Activated T-helper 1 cell treated with anti-CD3 and anti-CD28 coated beads, Interleukin-12 subunit alpha, Interleukin-12 subunit beta, Interleukin-2, Interleukin-4 antibody, amounts not matched to agents 30 ng/mL and 10 ng/mL and 1 ng/mL, durations not matched to agents 14 hours and 24 hours and 36 hours (primary cell): ENCODE data around the gene ACSS1. TPM values are rescaled to one million over a fixed set of nuclear protein-coding genes. Genes with fewer than 3 reads are reported as not detected.

Source experiments
- DNase-seq: peaks from one replicate; pipeline ENCODE4 v3.0.0; 2021; ENCODE audit warnings: low spot score
- H3K27ac Mint-ChIP-seq: one replicate; pipeline ENCODE4 v1.8.0; 2021; ENCODE audit warnings: mild to moderate bottlenecking, mixed read lengths
- H3K27me3 Mint-ChIP-seq: one replicate; pipeline ENCODE4 v1.8.0; 2022; ENCODE audit warnings: mild to moderate bottlenecking, moderate library complexity, mixed read lengths; ENCODE audit not compliant: insufficient read depth
- H3K36me3 Mint-ChIP-seq: one replicate; pipeline ENCODE4 v1.8.0; 2021; ENCODE audit warnings: low read depth, mixed read lengths
- H3K4me1 Mint-ChIP-seq: one replicate; pipeline ENCODE4 v1.8.0; 2021; ENCODE audit warnings: low read depth, mixed read lengths
- H3K4me3 Mint-ChIP-seq: one replicate; pipeline ENCODE4 v1.8.0; 2021; ENCODE audit warnings: mild to moderate bottlenecking, moderate library complexity, mixed read lengths
- H3K9me3 Mint-ChIP-seq: one replicate; pipeline ENCODE4 v1.8.0; 2021; ENCODE audit warnings: mixed read lengths
- intact Hi-C: fragments of 100-400 bp; cut with micrococcal nuclease; formaldehyde crosslinking; loops from one replicate; pipeline ENCODE4 v1.15.1; 2024
- total RNA-seq: library from RNA; stranded (reverse); gene quantifications from 2 replicates; pipeline ENCODE4 v1.2.3, GENCODE V29; 2022

Gene ACSS1
- total RNA-seq, 1 donor from 2014 or later = 11.7 TPM

DNA sequence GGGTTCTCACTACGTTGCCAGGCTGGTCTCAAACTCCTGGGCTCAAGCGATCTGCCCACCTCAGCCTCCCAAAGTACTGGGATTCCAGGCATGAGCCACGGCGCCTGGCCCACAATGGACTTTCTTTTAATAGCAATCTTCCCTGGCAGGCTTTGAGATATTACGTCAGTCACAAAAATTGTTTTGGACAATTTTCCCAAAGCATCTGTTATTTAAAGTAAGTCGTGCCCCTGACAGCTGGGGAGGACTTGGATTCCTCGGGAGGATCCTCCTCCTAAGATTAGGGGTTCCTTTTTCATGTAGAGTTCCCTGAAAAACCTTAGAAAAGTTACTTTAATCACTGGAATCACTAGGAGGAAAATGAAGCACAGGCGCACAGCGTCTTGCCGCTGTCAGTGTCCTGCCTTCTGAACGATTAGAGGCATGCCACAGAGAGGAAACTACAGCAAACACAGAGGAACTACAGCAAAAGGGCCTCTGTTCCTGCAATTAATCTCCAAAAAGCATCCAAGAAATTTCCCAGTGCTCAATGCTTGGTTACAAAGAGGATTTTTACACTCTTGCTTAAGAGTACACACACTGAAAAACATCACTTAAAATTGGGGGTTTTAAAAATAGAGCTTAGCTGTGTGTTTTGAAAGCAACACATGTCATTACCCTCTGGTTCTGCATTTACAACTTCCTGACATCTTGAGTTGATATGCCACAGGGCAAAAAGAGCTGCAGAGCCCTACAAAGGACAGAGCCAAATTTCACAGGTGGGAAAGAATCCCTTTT is 4.5 kb downstream of the ACSS1 start:
- Mint-ChIP-seq H3K4me1 (peaks cover 28% of the 10 kb centered on the region), H3K27ac (no peak overlapping the region), H3K9me3 (no peaks in the 10 kb centered on the region), H3K27me3 (peaks cover 33% of the 10 kb centered on the region), H3K36me3 (peaks cover 8% of the 10 kb centered on the region), H3K4me3 (no peak overlapping the region)
- intact Hi-C loops = no loop called here
- no peak for DNase-seq

DNA sequence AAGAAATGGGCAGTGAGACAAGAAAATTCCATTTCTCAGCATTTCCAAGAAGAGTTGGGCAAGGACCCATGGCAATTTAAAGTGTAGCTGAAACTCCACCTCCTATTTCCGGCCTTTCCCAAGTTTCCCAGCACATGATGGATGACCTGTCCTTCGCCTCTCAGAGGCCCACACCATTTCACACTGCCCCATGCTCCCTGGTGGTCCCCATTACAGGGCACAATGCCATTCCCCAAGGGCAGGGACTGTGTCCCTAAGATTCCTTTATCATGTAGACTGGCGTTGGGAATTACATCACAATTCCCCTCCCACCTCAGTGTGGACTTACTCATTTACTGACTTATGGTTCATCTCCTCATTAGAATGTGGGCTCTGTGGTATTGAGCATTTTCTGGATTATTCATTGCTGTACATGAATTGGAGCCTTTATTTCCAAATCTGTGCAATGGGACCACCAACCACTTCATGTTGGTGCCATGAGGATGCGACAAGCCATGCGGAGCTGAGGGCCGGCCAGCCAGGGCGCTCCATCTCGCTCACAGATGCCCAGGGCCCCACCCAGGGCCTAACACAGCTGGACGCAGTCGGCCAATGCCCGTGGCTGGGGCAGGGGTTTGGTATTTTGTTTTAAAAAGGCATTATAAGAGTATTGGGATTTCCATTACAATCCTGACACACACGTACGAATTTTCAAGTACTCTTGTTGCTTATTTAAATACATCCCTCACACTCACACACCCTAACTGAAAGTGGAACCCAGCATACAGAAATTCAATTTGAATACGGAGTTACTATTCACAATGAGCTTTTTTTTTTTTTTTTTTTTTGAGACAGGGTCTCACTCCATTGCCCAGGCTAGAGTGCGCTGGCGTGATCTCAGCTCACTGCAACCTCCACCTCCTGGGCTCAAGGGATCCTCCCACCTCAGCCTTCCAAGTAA is 5.4 kb downstream of the ACSS1 start:
- DNase-seq = no peak
- intact Hi-C loops = no loop called here
- H3K27ac Mint-ChIP-seq = no peak overlapping the region
- H3K4me1 Mint-ChIP-seq = peaks cover 28% of the 10 kb centered on the region
- peaks cover 33% of the 10 kb centered on the region for H3K27me3 Mint-ChIP-seq
- no peaks in the 10 kb centered on the region for H3K9me3 Mint-ChIP-seq
- no peak overlapping the region for H3K4me3 Mint-ChIP-seq
- peaks cover 8% of the 10 kb centered on the region for H3K36me3 Mint-ChIP-seq

DNA sequence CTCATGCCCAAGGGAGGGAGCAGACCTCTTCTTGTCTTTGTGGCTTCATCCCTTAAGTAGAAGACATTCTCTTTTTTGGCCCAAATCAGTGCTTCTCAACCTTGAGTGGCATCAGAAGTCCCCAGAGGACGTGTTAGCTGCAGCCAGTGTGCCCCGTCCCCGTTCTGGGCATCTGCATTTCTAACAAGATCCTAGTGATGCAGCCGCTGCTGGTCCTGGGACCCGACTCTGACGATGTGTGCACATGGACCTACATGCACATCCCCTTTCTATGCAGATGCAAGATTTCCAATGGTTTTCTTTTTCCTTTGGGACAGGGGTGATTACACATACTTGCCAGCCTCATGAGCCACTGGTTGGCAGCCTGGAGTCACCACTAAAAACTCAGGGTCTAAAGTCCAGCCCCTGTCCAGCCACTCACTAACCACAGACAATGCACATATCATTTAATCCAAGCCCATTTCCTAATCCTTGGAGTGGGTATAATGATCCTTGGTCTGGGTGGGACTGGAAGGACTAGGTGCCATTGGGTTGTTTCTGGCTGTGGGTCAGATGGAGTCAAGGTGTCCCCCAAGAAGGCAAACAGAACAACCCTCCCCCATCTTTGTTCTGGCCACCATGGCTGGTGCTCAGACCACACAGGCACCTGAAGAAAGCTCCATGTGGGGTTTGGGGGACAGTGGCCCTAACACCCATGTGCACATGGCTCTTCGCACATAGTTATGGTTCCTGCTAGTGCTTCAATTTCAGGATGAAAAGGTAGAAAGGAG is 6.4 kb downstream of the ACSS1 start:
- Mint-ChIP-seq H3K9me3 (no peaks in the 10 kb centered on the region), H3K4me1 (peaks cover 28% of the 10 kb centered on the region), H3K36me3 (peaks cover 13% of the 10 kb centered on the region), H3K27me3 (peaks cover 31% of the 10 kb centered on the region), H3K4me3 (no peak overlapping the region), H3K27ac (no peak overlapping the region)
- intact Hi-C loops = no loop called here
- no peak for DNase-seq

DNA sequence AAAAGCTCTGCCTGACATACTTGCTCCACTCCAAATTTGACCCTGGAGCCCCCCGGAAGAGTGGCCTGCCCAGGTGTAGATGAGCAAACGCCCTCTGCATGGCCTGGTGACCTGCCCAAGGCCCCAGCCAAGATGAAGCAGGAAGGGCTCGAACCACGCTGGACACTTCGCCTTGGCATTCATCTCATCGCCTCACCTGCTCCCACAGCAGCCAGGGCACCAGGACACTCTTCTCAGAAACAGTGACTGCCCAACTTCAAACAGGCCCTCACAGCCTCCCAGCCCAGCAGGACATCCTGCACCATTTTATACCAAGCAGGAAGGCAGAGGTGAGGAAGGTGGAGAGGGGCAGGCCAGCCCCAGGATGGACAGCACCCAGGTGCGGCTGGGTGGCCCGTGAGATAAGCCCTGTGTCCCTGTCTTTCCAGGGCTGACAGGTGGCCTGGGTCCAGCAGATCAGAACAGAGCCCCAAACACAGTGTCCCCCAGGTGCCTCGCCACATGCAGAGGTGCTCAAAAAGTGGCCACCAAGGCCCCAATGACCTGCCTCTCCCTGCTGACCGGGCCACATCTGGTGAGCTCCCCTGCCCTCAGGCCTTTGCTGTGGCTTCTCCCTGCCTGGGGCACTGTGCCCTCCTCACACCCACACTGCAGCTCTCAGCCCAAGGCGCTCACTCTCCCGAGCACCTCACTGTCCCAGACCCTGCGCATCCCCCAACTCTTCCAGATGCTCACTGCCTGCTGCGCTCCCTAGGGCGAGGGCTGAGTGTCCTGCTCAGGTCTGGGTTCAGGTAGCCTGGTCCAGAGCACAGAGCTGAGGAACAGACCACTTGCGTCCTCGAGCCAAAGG is 7.2 kb downstream of the ACSS1 start:
- Mint-ChIP-seq H3K9me3 (no peaks in the 10 kb centered on the region), H3K27me3 (peaks cover 31% of the 10 kb centered on the region), H3K36me3 (peaks cover 13% of the 10 kb centered on the region), H3K4me1 (peaks cover 20% of the 10 kb centered on the region), H3K27ac (no peak overlapping the region), H3K4me3 (no peak overlapping the region)
- intact Hi-C loops = no loop called here
- no peak for DNase-seq

DNA sequence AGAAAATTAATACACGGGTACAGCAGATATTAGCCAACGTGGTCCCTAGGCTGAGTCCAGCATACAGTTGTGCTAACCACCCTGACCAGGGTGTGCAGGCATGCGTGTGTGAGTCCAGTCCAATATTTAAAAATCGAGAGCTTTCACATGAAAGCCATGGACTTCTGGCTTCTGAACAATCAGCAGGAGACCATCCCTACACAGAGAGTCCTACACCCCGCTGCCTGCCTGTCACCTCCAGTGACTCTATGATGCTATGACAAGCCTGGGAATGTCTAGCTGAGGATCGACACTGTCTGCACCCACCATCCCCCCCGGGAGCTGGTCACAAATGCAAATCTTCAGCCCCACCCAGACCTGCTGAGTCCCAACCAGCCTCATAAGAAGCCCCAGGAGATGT is 7.9 kb downstream of the ACSS1 start:
- H3K4me1 Mint-ChIP-seq = peaks cover 16% of the 10 kb centered on the region
- no peak for DNase-seq
- H3K27me3 Mint-ChIP-seq = peaks cover 26% of the 10 kb centered on the region
- intact Hi-C loops = no loop called here
- H3K27ac Mint-ChIP-seq = no peak overlapping the region
- peaks cover 12% of the 10 kb centered on the region for H3K36me3 Mint-ChIP-seq
- H3K4me3 Mint-ChIP-seq = no peak overlapping the region
- no peaks in the 10 kb centered on the region for H3K9me3 Mint-ChIP-seq

DNA sequence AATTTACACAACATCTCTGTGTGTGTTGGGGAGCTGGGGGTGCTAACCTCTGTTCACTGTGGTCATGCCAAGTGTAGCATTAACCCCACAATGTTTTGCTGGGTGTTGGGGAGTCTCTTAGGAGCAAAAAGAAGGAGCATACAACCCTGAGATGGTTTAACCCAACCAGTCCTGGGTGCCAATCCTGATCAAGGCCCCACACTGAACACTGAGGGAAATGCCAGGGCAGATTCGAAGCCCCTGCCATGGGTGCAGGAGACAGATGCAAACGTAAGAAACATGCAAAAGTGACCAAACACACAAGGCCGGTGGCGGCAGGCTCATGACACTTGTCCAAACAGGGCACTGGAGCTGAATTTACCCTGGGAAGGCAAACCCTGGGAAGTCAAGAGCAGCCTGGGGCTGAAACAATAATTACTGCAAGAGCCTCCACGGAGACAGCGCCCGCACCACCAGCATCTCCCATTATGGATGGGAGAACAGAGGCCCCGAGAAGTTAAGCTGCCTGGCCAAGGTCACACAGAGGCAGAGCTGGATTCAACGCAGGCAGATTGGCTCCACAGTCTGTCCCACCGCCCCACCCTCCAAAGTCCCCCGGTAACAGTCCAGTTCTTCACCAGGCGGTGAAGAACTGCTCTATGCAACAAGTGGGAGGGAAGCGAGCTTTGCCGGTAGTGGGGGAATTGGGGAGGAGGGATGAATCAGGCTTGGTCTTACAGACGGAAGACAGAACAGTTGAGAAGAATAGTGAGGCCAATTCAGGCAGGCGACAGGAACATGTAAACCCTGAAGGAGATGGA is 8.5 kb downstream of the ACSS1 start:
- no peaks in the 10 kb centered on the region for H3K9me3 Mint-ChIP-seq
- H3K36me3 Mint-ChIP-seq = peaks cover 7% of the 10 kb centered on the region
- peaks cover 10% of the 10 kb centered on the region for H3K4me1 Mint-ChIP-seq
- peaks cover 20% of the 10 kb centered on the region for H3K27me3 Mint-ChIP-seq
- no peak for DNase-seq
- H3K4me3 Mint-ChIP-seq = no peak overlapping the region
- no peak overlapping the region for H3K27ac Mint-ChIP-seq
- intact Hi-C loops = no loop called here

DNA sequence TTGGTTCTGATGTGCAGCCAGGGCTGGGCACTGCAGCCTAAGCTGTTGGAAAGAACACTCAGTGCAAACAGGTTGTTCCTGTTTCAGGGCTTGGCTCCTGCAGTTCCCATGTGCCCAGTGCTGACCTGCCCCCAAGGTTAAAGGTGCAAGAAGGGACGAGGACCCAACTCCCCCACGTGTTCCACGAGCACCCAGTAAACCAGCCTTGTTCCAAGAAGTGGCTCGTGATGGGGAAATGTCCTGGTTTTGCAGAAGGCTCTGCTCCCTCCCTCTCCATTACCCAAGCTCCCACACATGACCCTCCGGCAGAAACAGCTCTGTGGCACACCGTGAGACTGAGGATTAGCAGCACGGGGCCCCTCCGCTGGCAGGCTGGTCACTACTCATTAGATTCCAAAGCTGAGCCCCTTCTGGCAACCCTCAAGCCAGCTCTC is 9.4 kb downstream of the ACSS1 start:
- peaks cover 11% of the 10 kb centered on the region for H3K27me3 Mint-ChIP-seq
- no peak overlapping the region for H3K4me3 Mint-ChIP-seq
- intact Hi-C loops = no loop called here
- H3K27ac Mint-ChIP-seq = no peak overlapping the region
- no peaks in the 10 kb centered on the region for H3K9me3 Mint-ChIP-seq
- H3K4me1 Mint-ChIP-seq = peaks cover 4% of the 10 kb centered on the region
- DNase-seq = no peak
- H3K36me3 Mint-ChIP-seq = peaks cover 5% of the 10 kb centered on the region

DNA sequence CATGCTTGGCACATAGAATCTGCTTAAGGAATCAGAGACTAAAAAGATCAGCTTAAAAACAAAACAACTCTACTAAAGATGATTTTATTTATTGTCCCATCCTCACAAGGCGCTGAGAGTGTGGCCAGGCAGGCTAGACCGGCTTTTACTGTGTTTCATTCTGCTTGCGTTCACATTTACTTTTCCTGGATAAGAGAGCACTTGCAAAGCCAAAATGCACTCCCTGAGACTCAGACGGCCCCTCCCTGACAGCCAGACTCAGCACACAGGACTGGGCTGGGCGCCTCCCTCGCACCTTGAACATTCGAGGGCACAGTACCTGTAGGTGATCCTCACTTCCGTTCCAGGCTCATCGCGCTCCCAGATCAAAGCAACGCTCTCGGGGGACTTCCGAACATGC is 10.2 kb downstream of the ACSS1 start:
- no peaks in the 10 kb centered on the region for H3K9me3 Mint-ChIP-seq
- H3K27ac Mint-ChIP-seq = no peak overlapping the region

DNA sequence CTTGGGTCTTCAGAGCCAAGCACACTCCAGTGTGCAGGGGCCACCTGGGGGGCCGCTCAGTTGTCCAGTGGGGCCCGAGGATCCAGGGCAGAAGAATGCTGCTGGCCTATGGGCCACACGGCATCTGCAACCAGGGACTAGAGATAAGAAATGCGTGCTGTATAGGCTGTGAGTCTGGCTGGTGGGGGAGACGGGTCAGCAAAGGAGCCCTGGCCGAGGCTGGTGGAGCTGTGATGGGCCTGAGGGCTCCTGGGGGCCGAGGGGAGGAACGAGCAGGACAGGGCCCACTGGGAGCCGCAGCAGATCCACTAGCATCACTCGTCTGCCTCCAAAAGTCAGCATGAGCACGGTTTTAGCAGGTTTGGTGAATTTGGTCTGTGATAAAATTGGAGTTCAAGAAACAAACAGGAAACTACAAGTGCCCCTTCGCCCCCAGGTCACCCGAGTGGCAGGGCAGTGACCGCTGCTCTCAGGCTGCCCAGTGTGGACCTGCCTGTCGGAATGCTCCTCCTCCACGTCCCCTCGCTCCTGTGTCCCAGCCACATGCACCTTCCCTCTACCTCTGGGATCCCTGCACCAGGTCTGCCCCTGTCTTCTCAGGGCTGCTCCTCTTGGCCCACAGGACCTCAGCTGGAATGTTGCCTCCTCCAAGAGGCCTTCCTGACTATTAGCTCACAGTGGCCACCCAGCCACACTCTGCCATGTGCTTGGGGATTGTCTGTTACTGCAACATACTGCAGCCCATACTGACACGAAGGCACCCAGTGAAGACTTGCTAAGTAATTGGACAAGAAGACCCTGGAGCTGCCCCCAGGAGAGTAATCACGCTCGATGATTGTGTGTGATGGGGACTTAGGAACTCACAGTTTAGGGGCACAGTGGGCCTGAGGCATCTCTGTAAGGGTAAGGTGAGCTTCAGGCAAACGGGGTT is 10.9 kb downstream of the ACSS1 start:
- H3K4me1 Mint-ChIP-seq = peaks cover 9% of the 10 kb centered on the region
- peaks cover 6% of the 10 kb centered on the region for H3K27me3 Mint-ChIP-seq
- H3K4me3 Mint-ChIP-seq = no peak overlapping the region
- no peak for DNase-seq
- no peak overlapping the region for H3K27ac Mint-ChIP-seq
- H3K36me3 Mint-ChIP-seq = peaks cover 5% of the 10 kb centered on the region
- intact Hi-C loops = no loop called here
- no peaks in the 10 kb centered on the region for H3K9me3 Mint-ChIP-seq

More for the DNA sequence above, 10.2 kb downstream of the ACSS1 start:
- intact Hi-C loops = no loop called here
- no peak for DNase-seq
- Mint-ChIP-seq H3K27me3 (peaks cover 11% of the 10 kb centered on the region), H3K4me1 (peaks cover 6% of the 10 kb centered on the region), H3K36me3 (peaks cover 5% of the 10 kb centered on the region), H3K4me3 (no peak overlapping the region)

DNA sequence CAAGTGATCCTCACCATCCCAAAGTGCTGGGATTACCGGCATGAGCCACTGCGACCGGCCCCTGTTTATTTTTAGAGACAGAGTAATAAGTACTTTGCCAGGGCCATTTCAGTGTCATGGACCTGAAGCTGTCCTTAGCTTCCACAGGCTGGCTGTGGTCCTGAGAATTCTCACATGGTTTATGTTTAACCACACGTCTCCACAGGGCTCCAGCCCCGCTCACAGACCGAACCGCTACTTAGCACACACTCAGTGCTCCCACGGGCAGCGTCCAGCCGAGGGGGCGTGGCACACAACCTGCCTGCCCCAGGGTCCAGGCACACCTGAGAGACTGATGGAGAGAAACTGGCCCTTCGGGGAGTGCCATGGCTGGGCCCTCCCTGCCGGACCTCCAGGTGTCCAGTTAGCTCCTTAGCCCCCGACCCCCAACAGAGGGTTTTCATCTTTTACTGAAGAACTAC is 11.7 kb downstream of the ACSS1 start:
- Mint-ChIP-seq H3K4me1 (peaks cover 9% of the 10 kb centered on the region), H3K4me3 (no peak overlapping the region), H3K9me3 (no peaks in the 10 kb centered on the region), H3K27ac (no peak overlapping the region), H3K36me3 (peaks cover 5% of the 10 kb centered on the region), H3K27me3 (peaks cover 6% of the 10 kb centered on the region)
- no peak for DNase-seq
- intact Hi-C loops = no loop called here

DNA sequence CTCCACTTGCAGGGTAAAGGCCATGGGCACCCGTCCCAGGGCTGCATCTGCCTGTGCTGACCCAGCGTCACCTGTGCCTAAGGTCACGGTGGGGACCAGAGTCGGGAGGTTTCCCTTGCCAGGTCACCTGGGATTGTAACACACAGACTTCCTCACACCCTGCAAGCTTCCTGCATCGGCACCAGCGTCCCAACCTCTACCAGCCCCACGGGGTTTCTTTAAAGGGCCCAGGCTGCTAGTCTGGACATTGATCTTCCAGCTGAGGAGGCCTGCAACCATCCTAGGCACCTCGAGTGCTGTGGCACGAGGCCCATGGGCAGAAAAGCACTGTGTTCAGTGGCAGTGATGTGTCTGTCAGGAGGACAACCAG is 12.6 kb downstream of the ACSS1 start:
- intact Hi-C loops = no loop called here
- H3K4me1 Mint-ChIP-seq = peaks cover 9% of the 10 kb centered on the region
- H3K27ac Mint-ChIP-seq = no peak overlapping the region
- H3K36me3 Mint-ChIP-seq = peaks cover 5% of the 10 kb centered on the region
- H3K27me3 Mint-ChIP-seq = peaks cover 6% of the 10 kb centered on the region
- no peak for DNase-seq
- H3K4me3 Mint-ChIP-seq = no peak overlapping the region
- H3K9me3 Mint-ChIP-seq = no peaks in the 10 kb centered on the region
